GM18520 (cell line): ENCODE measurements around the gene CEP162.
"Not testable (repeated sequence)": the region's sequence is repeated elsewhere in the genome, so short reads cannot be mapped to it uniquely, and the experiment has no call there.

ENCODE experiments used
- ATAC-seq: cut with Tn5 transposase; IDR thresholded peaks from one replicate; pipeline ENCODE4 v1.9.1; 2021; ENCODE audit not compliant: unreplicated experiment

Gene CEP162

DNA sequence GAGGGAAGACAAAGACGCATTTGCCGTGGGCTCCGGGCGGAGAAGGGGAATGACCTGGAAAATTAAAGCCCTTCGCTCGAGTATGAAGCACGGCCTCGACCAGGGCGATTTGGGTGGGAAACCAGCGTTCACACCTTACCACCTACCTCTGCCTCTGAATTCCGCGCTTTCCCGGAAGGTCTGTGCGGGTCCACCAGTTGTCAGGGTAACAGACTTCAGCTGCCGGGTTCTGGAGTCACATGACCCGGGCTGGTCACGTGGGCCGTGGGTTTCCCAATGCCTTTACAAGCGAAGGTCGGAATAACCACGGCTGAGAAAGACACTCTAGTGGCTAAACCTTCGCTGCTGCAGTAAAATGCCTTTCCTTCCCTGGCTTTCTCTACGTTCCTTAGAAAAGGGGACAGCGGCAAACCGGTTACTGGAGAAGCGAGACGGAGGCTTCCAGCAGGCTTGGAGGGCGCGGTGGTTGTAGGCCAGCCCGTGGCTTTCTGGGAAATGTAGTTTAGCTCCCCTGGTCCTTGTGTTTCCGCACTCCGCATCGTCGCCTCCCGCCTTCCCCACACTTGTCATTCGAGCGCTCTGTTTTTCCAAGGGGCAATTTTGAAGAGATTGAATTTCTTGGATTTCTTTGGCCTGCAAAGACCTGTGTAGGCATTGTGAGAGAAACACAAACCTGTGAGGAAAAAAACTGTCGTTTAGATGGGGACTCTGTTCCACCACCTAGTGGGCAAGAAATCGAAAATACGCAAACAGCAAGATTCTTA, at the start of gene CEP162:
Gene CEP162 (minus strand): TSS at position 210 of the 764 bp plus-strand sequence. CDS start 1,250 bp downstream, outside the sequence.
- ATAC-seq: peak; percentile 91

- no peak for ATAC-seq
Measured at GRCh38 chr6:84274856-84275255, 47.4 kb upstream of the CEP162 start.

GRCh38 chr6:84273048-84273809, 45.8 kb upstream of the CEP162 start:
- no peak for ATAC-seq

- no peak for ATAC-seq
Measured at GRCh38 chr6:84272298-84272697, 44.9 kb upstream of the CEP162 start.

DNA sequence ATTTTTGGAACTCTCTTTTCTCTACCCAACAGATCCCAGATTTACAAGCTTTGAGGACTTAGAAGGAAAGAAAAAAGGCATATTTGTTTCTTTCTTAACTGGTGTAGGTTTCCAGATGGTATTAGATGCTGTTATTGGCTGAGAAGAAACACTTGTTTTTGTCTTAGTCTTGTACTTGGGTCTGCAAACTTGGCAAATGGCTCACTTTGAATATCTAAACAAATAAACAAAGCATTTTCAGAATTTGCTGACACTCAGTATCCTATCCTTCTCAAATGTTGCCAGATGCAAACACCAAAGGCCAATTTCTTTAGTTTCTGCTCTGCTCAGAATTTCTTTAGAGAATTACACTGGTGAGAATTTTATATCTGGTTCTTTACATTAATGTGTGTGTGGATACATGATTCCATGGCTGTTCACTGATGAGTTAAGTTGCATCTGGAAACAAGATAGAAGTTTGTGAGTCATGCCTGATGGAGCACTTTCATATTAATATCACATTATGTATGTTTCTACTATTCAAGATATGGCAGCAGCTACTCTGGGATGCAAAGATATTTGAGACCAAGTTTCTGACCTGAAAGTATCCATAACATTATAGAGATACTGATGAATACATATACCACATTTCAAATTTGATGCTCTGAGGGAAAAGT, 43.7 kb upstream of the CEP162 start:
- no peak for ATAC-seq

- ATAC-seq: no peak
Measured at GRCh38 chr6:84269947-84270733, 42.7 kb upstream of the CEP162 start.

DNA sequence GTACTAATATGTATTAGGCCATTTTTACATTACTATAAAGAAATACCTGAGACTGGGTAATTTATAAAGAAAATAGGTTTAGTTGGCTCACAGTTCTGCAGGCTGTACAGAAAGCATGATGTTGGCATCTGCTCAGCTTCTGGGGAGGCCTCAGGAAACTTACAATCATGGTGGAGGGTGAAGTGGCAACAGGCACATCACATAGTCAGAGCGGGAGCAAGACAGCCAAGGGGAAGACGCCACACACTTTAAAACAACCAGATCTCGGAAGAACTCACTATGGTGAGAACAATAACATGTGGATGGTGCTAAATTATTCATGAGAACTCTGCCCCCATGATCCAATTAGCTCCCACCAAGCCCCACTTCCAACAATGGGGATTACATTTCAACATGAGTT, 41.3 kb upstream of the CEP162 start:
- no peak for ATAC-seq

GRCh38 chr6:84263557-84263956, 36.1 kb upstream of the CEP162 start:
- no peak for ATAC-seq

DNA sequence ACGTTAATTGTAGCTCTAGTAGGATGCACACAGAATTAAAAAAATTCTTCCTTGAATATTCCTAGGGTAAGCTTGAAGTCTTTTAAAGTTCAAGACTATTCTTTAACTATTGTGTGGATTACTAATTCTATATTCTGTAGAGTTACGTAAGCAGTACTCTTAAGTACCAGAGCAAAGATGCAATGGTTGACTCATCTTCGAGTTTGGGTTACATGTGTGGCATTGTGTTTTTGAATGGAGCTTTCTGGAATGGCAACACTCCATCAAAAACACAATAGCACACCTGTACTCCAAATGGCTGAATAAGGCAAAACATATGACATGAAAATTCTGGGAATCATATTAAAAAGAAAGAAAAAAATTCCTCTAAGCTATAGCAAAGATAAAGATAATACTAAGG, 33.5 kb upstream of the CEP162 start:
- no peak for ATAC-seq

DNA sequence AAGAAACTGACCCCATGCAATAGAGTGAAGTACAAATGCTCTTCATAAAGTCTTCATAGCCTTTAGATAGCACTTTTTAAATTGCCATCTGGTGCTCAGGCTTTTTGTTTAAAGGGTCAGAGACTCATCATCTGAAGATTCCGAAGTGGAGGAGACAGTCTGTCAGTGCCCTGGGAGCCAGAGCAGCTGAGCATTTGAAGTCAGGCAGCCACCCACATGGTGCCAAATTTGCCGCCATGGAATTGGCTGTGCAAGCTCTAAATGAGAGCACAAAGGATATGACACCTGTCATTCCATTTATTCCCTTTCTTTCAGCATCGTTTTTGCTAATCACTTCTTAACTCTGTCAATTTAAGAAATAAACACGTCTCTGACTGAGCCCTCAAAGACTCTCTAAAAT, 32.8 kb upstream of the CEP162 start:
- ATAC-seq: no peak

DNA sequence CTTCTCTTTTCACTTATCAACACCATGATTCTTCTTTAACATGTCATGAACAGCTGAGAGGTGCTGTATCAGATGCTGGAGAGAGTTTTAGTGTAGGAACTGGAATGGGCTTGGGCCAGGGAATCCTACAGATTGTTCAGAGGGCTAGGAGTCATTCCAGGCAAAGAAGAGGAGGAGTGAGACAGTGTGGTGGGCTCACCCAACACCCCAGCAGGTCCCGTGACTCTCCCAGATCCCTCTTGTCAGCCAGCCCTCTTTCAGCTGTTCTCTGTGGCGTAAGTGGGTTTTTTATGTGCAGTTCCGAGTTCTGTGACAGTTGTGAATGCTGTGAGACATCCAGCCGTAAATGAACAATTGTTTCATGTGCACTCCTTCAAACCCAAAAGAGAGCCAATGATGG, 31.4 kb upstream of the CEP162 start:
- ATAC-seq: no peak

DNA sequence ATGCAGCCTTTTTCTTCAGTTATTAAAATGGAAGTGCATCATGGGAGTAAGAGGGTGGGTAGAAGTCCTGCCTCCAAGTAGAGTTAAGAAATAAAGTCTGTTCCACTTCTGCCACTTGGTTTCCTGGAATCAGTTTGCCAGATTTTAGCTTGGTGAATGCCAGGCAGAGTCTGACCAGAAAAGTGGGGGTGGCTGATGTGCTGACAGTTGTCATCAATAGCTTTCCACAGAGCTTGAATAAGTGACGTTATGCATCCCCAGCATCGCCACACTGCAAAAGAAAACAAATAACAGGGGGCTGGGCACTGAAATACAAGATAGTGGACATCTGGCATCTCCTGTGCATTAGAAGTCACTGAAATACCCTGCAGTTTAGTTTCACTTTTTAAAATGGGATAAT, 30.8 kb upstream of the CEP162 start:
- ATAC-seq: no peak

DNA sequence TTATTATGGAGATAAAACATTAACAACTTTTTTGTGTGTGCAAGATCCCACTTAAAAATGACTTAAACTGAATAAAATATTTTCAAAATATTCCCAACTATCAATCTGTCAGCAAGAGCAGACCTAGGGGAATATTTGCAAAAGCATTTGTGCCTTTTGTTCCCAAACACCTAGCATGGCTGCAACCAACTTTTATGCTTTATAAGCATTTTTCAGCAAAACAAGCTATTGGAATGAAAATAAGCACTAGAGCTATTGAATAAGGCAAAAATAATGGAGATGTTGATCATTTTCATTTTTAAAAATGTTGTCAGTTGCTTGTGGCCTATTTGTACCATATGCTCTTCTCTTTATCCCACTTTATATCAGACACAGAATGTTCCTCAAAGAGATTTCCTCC, 28.2 kb upstream of the CEP162 start:
- ATAC-seq: no peak

- ATAC-seq: no peak
Measured at GRCh38 chr6:84253380-84253779, 25.9 kb upstream of the CEP162 start.

GRCh38 chr6:84251891-84252539, 24.6 kb upstream of the CEP162 start:
- ATAC-seq: no peak

- ATAC-seq: no peak
Measured at GRCh38 chr6:84249724-84250123, 22.3 kb upstream of the CEP162 start.

DNA sequence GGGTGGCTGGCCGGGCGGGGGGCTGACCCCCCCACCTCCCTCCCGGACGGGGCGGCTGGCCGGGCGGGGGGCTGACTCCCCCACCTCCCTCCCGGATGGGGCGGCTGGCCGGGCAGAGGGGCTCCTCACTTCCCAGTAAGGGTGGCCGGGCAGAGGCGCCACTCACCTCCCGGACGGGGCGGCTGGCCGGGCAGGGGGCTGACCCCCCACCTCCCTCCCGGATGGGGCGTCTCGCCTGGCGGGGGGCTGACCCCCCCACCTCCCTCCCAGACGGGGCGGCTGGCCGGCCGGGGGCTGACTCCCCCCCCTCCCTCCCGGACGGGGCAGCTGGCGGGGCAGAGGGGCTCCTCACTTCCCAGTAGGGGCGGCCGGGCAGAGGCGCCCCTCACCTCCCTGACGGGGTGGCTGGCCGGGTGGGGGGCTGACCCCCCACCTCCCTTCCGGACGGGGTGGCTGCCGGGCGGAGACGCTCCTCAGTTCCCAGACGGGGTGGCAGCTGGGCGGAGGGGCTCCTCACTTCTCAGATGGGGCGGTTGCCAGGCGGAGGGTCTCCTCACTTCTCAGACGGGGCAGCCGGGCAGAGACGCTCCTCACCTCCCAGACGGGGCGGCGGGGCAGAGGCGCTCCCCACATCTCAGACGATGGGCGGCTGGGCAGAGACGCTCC, 17.1 kb upstream of the CEP162 start:
- not testable (repeated sequence) for ATAC-seq

DNA sequence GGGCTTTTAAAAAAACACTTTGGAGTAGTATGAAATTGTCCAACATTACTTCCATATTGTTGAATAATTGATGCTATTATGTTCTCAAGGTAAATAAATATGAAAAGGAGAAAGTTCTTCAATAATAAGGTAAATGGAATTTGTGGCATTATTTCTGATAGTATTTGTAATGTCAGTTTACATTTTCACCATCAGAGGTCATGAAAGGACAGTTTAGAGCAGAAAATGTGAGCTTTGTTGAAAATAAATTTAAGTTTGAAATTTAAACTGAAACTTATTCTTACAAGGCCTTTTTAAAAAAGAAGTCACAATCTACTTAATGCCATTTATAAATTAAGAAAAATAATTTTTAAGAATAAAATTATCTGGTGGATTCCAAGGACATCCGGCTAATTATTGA, 15.8 kb upstream of the CEP162 start:
- ATAC-seq: no peak

GRCh38 chr6:84242265-84242664, 14.8 kb upstream of the CEP162 start:
- ATAC-seq: no peak

DNA sequence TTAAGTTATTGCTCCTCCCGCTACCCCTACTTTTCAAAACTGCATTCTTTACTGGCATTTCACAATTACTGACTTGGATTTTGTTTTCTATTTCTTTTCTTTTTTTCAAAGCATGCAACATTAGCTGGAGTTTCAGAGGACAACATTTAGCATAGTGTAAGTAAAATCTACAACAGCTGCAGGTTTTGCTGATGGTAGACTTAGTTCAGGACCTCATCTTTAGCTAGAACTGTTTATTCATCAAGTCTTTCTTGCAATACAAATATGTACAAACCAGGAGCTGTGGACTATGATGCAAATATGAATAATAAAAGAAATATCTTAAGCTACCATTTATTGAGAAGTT, 728 bp upstream of the CEP162 start:
- ATAC-seq: no peak
